OCI-LY7 (cell line): ENCODE data around the gene SIRT6.

ENCODE experiments used
- EZH2phosphoT487 ChIP-seq: fragments of 200-600 bp; sonication (generic); IDR thresholded peaks from 2 replicates; pipeline ENCODE4 v1.6.1; 2018; ENCODE audit warnings: low read depth, borderline replicate concordance, mild to moderate bottlenecking, mixed run types, antibody characterized with exemption, low read length, moderate library complexity, mixed read lengths
- TF ChIP-seq, protein P1 (sequence below): fragments of 200-600 bp; sonication (generic); conservative IDR thresholded peaks from 2 replicates; pipeline ENCODE4 v1.5.1; 2014; ENCODE audit warnings: mild to moderate bottlenecking, antibody characterized with exemption, low read length, moderate library complexity, mixed read lengths

GRCh38 chr19:4216846-4217245 lies 34.5 kb upstream of the SIRT6 start:
- TF ChIP-seq, protein P1, sequence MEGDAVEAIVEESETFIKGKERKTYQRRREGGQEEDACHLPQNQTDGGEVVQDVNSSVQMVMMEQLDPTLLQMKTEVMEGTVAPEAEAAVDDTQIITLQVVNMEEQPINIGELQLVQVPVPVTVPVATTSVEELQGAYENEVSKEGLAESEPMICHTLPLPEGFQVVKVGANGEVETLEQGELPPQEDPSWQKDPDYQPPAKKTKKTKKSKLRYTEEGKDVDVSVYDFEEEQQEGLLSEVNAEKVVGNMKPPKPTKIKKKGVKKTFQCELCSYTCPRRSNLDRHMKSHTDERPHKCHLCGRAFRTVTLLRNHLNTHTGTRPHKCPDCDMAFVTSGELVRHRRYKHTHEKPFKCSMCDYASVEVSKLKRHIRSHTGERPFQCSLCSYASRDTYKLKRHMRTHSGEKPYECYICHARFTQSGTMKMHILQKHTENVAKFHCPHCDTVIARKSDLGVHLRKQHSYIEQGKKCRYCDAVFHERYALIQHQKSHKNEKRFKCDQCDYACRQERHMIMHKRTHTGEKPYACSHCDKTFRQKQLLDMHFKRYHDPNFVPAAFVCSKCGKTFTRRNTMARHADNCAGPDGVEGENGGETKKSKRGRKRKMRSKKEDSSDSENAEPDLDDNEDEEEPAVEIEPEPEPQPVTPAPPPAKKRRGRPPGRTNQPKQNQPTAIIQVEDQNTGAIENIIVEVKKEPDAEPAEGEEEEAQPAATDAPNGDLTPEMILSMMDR, result no peak
- TF ChIP-seq EZH2phosphoT487, result no peak
